MCF 10A (cell line): ENCODE measurements around the gene MINAR2. TPM values are rescaled to one million over a fixed set of nuclear protein-coding genes. Genes with fewer than 3 reads are reported as not detected.
A peak's percentile ranks its signal among the peaks of the same experiment; 100 is the strongest.

Source experiments
- Bru-seq: library from RNA; stranded (reverse); fragments of 400-500 nt; gene quantifications from one replicate; lab custom pipeline; 2021; lab: Mats Ljungman, UMichigan
- BruChase-seq, 2 experiments: library from RNA; stranded (reverse); fragments of 400-500 nt; gene quantifications; one replicate each; lab custom pipeline; 2021; lab: Mats Ljungman, UMichigan
- BruUV-seq: library from RNA; stranded (reverse); fragments of 400-500 nt; replicated peaks from 2 replicates; lab custom pipeline; 2021; lab: Mats Ljungman, UMichigan
- CTCF ChIA-PET: fragments of 300-600 bp; sonication (Branson Sonifier 250); formaldehyde crosslinking; extraction: SDS; loops from one replicate; lab custom pipeline; 2021; ENCODE audit warnings: antibody characterized with exemption, inconsistent platforms; lab: Yijun Ruan, JAX
- POLR2A ChIA-PET: fragments of 300-600, 350-650 bp; sonication (Branson Sonifier 250); formaldehyde crosslinking; extraction: SDS; loops from one replicate; lab custom pipeline; 2020; ENCODE audit warnings: antibody characterized with exemption, inconsistent platforms; lab: Yijun Ruan, JAX
- DNase-seq: peaks from one replicate; pipeline ENCODE4 v3.0.0-alpha.2; 2018; ENCODE audit not compliant: unreplicated experiment
- H3K27ac Mint-ChIP-seq: one replicate; pipeline ENCODE4 v1.8.0; 2022; ENCODE audit warnings: mild to moderate bottlenecking, low read depth, mixed read lengths; ENCODE audit not compliant: unreplicated experiment
- H3K27me3 Mint-ChIP-seq: one replicate; pipeline ENCODE4 v1.8.0; 2022; ENCODE audit warnings: mixed read lengths; ENCODE audit not compliant: insufficient read depth, unreplicated experiment
- H3K36me3 Mint-ChIP-seq: one replicate; pipeline ENCODE4 v1.8.0; 2022; ENCODE audit warnings: mild to moderate bottlenecking, moderate library complexity, mixed read lengths; ENCODE audit not compliant: insufficient read depth, unreplicated experiment
- H3K4me1 Mint-ChIP-seq: one replicate; pipeline ENCODE4 v1.8.0; 2022; ENCODE audit warnings: mixed read lengths; ENCODE audit not compliant: insufficient read depth, unreplicated experiment
- H3K4me3 Mint-ChIP-seq: one replicate; pipeline ENCODE4 v1.8.0; 2022; ENCODE audit warnings: mild to moderate bottlenecking, moderate library complexity, mixed read lengths; ENCODE audit not compliant: unreplicated experiment
- H3K9me3 Mint-ChIP-seq: one replicate; pipeline ENCODE4 v1.8.0; 2022; ENCODE audit warnings: mixed read lengths; ENCODE audit not compliant: unreplicated experiment
- intact Hi-C: fragments of 100-400 bp; cut with micrococcal nuclease; formaldehyde crosslinking; loops from 2 replicates; pipeline ENCODE4 v1.14.1; 2022
- long read RNA-seq: library from polyadenylated mRNA; stranded (forward); transcript quantifications from one replicate; pipeline ENCODE4 v2.0.0, GENCODE V29; 2022
- total RNA-seq: library from RNA; stranded (reverse); gene quantifications from 2 replicates; pipeline ENCODE4 v1.2.3, GENCODE V29; 2022
- TF ChIP-seq, protein P1 (sequence below): fragments of 200-600 bp; IDR thresholded peaks from one replicate; pipeline ENCODE4 v1.8.0; 2022; ENCODE audit warnings: antibody characterized with exemption, mild to moderate bottlenecking; ENCODE audit not compliant: unreplicated experiment

Gene MINAR2, protein sequence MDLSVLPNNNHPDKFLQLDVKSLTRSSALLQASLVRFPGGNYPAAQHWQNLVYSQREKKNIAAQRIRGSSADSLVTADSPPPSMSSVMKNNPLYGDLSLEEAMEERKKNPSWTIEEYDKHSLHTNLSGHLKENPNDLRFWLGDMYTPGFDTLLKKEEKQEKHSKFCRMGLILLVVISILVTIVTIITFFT
- total RNA-seq (not detected in 2 replicates), Bru-seq, nascent RNA (percentile 9 among the genes with signal in this experiment), BruChase-seq, experiment 1, labeled RNA remaining after a 6-hour chase (not detected), BruChase-seq, experiment 2, labeled RNA remaining after a 2-hour chase (percentile 5 among the genes with signal in this experiment)
- long read RNA-seq, partial matches to known transcripts: 0 of 1 reads
- long read RNA-seq, other reads (novel, unspliced or antisense): 1 of 1 reads

DNA sequence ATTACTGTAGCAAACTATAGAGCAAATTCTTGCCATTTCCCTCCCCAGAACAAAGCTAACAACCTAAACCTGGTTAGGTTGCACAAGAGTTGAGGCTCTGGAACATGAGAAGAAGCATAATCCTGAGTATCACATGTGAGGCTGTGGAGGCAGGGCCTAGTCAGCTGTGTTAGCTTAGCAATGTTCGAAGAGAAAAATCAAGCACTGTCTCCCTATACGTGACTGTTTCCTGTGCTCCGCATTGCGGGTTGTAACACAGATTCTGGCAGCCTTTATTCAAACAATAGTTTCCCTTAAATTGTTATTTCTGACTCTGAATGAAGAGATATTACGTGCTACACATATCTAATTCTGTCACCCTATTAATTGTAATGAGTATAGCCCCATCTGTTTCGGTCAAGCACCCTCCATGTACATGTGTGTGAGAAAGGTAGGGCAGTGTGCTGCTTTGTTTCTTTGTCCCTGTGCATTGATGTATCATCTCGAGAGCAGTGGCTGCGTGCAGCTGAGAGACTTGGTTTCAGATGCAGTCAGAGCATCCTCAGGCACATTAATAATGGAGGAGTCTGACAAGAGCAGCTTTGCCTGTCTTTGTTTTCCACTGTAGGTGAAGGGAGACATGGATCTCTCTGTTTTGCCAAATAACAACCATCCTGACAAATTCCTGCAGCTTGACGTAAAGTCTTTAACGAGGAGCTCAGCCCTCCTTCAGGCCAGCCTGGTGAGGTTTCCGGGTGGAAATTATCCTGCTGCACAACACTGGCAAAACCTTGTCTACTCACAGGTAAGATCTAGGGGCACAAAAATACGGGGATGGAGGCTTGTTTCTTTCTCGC is at the start of gene MINAR2:
TSS of gene MINAR2 (plus strand) at position 523 of the 836 bp plus-strand sequence. CDS start at position 620, 97 bp downstream.
- Mint-ChIP-seq H3K36me3 (no peaks in the 10 kb centered on the region), H3K9me3 (no peaks in the 10 kb centered on the region), H3K4me1 (no peaks in the 10 kb centered on the region), H3K27ac (no peak within 1 kb of the TSS), H3K27me3 (peaks cover 32% of the 10 kb centered on the region), H3K4me3 (no peak within 1 kb of the TSS)
- no peak for DNase-seq
- intact Hi-C loops: no loop called here
- ChIA-PET CTCF (interaction anchor here (0.6 to 1.1 kb wide), 4 partner anchors 23 to 1537 kb away, joined by 3 read pairs; no protein-coding TSS in a partner anchor), POLR2A (interaction anchor here (1.1 kb wide), 1 partner anchor 14 kb away, joined by 3 read pairs; no protein-coding TSS in a partner anchor)
- TF ChIP-seq, protein P1, sequence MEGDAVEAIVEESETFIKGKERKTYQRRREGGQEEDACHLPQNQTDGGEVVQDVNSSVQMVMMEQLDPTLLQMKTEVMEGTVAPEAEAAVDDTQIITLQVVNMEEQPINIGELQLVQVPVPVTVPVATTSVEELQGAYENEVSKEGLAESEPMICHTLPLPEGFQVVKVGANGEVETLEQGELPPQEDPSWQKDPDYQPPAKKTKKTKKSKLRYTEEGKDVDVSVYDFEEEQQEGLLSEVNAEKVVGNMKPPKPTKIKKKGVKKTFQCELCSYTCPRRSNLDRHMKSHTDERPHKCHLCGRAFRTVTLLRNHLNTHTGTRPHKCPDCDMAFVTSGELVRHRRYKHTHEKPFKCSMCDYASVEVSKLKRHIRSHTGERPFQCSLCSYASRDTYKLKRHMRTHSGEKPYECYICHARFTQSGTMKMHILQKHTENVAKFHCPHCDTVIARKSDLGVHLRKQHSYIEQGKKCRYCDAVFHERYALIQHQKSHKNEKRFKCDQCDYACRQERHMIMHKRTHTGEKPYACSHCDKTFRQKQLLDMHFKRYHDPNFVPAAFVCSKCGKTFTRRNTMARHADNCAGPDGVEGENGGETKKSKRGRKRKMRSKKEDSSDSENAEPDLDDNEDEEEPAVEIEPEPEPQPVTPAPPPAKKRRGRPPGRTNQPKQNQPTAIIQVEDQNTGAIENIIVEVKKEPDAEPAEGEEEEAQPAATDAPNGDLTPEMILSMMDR: no peak
- no TSS peak for BruUV-seq

DNA sequence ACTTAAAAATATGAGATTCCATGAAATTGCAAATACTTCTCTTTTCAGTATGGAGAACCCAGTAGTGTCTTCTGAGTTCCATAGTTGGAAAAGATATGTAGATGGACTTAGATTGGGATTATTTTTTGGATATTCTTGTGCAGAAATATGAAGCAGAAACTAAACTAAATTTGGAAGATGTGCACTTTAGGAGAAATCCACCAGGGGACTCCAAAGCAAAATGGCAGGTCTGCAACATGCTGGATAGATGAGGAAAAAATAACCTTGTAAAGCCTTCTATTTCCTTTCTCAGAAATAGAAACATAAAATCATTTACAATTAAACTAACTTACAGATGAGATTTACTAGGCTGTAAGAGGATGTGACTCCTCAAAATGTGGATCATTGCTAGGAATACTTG is 49.2 kb upstream of the MINAR2 start:
- no peaks in the 10 kb centered on the region for H3K36me3 Mint-ChIP-seq
- intact Hi-C loops: no loop called here

DNA sequence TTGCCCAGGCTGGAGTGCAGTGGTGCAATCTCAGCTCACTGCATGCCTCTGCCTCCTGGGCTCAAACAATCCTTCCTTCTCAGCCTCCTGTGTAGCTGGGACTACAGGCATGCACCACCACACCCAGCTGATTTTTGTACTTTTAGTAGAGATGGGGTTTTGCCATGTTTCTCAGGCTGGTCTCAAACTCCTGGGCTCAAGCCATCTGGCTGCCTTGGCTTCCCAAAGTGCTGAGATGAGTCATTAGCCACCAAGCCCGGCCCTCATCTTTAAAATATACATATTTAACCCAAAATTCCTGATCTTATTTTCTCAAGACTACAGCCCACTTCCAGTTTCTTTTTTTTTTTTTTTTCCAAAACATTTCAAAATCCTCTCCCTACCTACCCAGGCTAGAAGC is 31.7 kb upstream of the MINAR2 start:
- intact Hi-C loops: no loop called here
- no peaks in the 10 kb centered on the region for H3K27me3 Mint-ChIP-seq
- BruUV-seq: no TSS peak
- no peak overlapping the region for H3K27ac Mint-ChIP-seq
- H3K36me3 Mint-ChIP-seq: no peaks in the 10 kb centered on the region
- CTCF ChIA-PET: no interaction called here
- H3K4me3 Mint-ChIP-seq: no peak overlapping the region
- H3K4me1 Mint-ChIP-seq: no peaks in the 10 kb centered on the region
- no peaks in the 10 kb centered on the region for H3K9me3 Mint-ChIP-seq
- TF ChIP-seq, protein P1: no peak
- POLR2A ChIA-PET: no interaction called here
- peak; percentile 11 for DNase-seq

More for the DNA sequence above, 49.2 kb upstream of the MINAR2 start:
- CTCF ChIA-PET: no interaction called here
- Mint-ChIP-seq H3K9me3 (no peaks in the 10 kb centered on the region), H3K4me1 (no peaks in the 10 kb centered on the region), H3K27ac (no peak overlapping the region), H3K4me3 (no peak overlapping the region), H3K27me3 (no peaks in the 10 kb centered on the region)
- no TSS peak for BruUV-seq
- TF ChIP-seq, protein P1: no peak
- DNase-seq: no peak
- POLR2A ChIA-PET: no interaction called here

DNA sequence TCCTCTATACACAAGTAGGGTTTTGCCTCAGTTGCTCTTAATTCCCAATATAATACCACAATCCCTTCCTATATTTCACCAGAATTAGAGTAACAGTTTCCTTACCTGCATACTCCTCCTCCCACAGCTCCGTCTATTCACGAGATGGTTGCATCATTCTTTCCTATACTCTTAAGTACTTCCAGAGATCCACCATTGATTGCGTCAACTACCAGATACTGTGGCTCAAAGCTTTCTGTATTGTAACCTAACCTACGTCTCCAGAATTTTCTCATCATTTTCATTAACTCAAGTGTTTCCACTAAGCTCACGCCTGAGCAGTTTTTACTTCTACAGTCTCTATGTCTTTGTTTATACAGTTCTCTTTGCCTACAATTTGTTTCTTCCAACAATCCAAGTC is 31.2 kb upstream of the MINAR2 start:
- no TSS peak for BruUV-seq
- Mint-ChIP-seq H3K4me1 (no peaks in the 10 kb centered on the region), H3K4me3 (no peak overlapping the region), H3K27me3 (no peaks in the 10 kb centered on the region), H3K9me3 (no peaks in the 10 kb centered on the region), H3K36me3 (no peaks in the 10 kb centered on the region), H3K27ac (no peak overlapping the region)
- ChIA-PET CTCF (no interaction called here), POLR2A (no interaction called here)
- peak; percentile 21 for DNase-seq
- TF ChIP-seq, protein P1: no peak
- intact Hi-C loops: no loop called here
